ENCODE data around the gene CACNA1E.

Gene CACNA1E

DNA sequence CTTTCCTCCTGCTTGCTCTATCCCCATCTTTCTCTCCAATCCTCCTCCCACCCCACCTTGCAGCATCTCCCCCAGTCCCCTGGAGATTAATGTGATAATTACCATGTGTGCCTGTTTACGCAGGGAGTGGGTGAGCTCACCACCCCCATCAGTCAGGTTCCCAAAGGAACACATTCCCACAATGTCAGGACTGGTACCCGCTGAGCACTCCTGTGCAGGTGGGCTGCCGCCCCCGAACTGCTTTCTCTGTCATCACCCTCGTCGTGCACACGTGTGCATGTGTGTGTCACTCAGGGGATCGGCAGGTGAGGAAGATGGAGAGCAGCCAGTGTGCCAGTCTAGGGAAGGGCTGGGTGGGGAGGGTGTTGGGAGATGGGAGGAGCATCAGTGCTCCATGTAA lies 163.4 kb downstream of the CACNA1E start:
- no peak overlapping the region for H3K9ac ChIP-seq (ENCODE audit: low read depth, low read length, poor library complexity)
- no peak overlapping the region for H3K4me3 ChIP-seq (ENCODE audit: low read length in 2 of 2)
- no peak overlapping the region for H3K4ac ChIP-seq (ENCODE audit: low read length)
- H3K27ac ChIP-seq (replicated peaks; ENCODE audit: low read length), result no peak overlapping the region
- H3K23ac ChIP-seq (ENCODE audit: low read depth, low read length, poor library complexity), result no peak overlapping the region
- no peak overlapping the region for H3K14ac ChIP-seq (ENCODE audit: low read length)
- no peaks in the 10 kb centered on the region for H3K79me1 ChIP-seq (ENCODE audit: low read depth, low read length)
- no peak overlapping the region for H3K4me2 ChIP-seq (ENCODE audit: insufficient read depth, low read length, poor library complexity, severe bottlenecking)
- peaks cover 0 to 4% of the 10 kb centered on the region in 2 donors for H3K4me1 ChIP-seq (ENCODE audit: control insufficient read depth in 2 of 2, insufficient read depth in 1 of 2, low read depth in 1 of 2, low read length in 2 of 2)
- no CpG with 5 or more reads among the region's 8 CpGs for WGBS, 2 donors (ENCODE audit: extremely low coverage in 2 of 2, insufficient read length in 2 of 2, insufficient replicate concordance in 1 of 2)
- peaks cover 0 to 6% (median 0%) of the 10 kb centered on the region in 3 experiments for H3K27me3 ChIP-seq (ENCODE audit: control insufficient read depth in 3 of 3, insufficient read depth in 3 of 3, low read depth in 1 of 3, low read length in 3 of 3)
- no peak overlapping the region for H2AFZ ChIP-seq (ENCODE audit: low read length)
- no peaks in the 10 kb centered on the region for H3K9me3 ChIP-seq (replicated peaks in 1 of 2; ENCODE audit: control insufficient read depth in 2 of 2, insufficient read depth in 1 of 2, low read depth in 1 of 2, low read length in 2 of 2)
- H3K36me3 ChIP-seq (replicated peaks in 1 of 2; ENCODE audit: control insufficient read depth in 2 of 2, insufficient read depth in 2 of 2, low read length in 2 of 2), result no peaks in the 10 kb centered on the region
- DNase-seq (ENCODE audit: low spot score), result no peak
- H2BK15ac ChIP-seq (ENCODE audit: low read length), result no peak overlapping the region
- H2AK5ac ChIP-seq (ENCODE audit: low read depth, low read length), result no peak overlapping the region
- H2BK5ac ChIP-seq (ENCODE audit: low read length), result peak overlapping the region; percentile 69
- H2BK12ac ChIP-seq (ENCODE audit: low read length), result no peak overlapping the region
- H3K18ac ChIP-seq (ENCODE audit: low read length), result peak overlapping the region; percentile 20
- no peak overlapping the region for H4K91ac ChIP-seq (ENCODE audit: low read depth, low read length, poor library complexity)
- H4K8ac ChIP-seq (ENCODE audit: low read depth, low read length), result no peak overlapping the region
- H2BK120ac ChIP-seq (ENCODE audit: low read depth, low read length), result no peak overlapping the region

DNA sequence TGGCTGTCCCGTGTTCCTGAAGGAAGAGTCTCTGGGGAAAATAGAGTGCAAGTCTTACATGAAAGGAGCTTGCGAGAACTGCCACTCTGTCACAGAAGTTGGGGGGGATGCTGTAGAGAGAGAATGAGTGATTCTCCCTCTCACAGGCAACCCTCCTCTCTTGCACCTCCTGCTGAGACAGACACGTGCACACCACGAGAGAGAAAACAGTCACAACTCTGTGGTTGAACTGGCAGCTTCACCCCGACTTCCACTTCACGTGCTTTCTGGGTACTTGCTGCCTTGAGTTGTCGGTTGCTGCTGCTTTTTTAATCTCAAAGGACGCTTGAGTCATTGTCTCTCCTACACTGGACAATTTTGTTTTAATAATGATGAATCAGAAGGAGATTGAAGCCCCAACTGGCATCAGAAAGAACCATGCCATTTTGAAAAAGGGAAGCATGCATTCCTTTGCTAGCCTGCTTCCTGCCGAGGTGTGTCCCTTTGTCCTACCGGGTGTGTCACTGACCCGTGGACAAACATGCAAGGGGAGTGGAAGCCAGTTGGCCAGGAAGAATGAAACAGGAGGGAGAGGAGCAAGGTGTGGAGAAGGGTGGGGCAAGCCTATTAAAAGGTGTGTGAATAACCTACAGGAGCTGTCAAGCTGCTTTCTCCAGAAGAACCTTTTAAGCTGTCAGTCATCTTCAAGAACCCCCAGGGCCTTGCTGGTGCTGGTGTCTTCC lies 164.2 kb downstream of the CACNA1E start:
- H3K4ac ChIP-seq (ENCODE audit: low read length), result no peak overlapping the region
- H3K18ac ChIP-seq (ENCODE audit: low read length), result peak overlapping the region; percentile 36
- no peak overlapping the region for H2BK12ac ChIP-seq (ENCODE audit: low read length)
- H3K14ac ChIP-seq (ENCODE audit: low read length), result no peak overlapping the region
- no peaks in the 10 kb centered on the region for H3K36me3 ChIP-seq (replicated peaks in 1 of 2; ENCODE audit: control insufficient read depth in 2 of 2, insufficient read depth in 2 of 2, low read length in 2 of 2)
- no peak overlapping the region for H4K8ac ChIP-seq (ENCODE audit: low read depth, low read length)
- no peak overlapping the region for H2BK15ac ChIP-seq (ENCODE audit: low read length)
- H3K27ac ChIP-seq (replicated peaks; ENCODE audit: low read length), result no peak overlapping the region
- no peak overlapping the region for H2AFZ ChIP-seq (ENCODE audit: low read length)
- no peak overlapping the region for H3K4me2 ChIP-seq (ENCODE audit: insufficient read depth, low read length, poor library complexity, severe bottlenecking)
- H3K9me3 ChIP-seq (replicated peaks in 1 of 2; ENCODE audit: control insufficient read depth in 2 of 2, insufficient read depth in 1 of 2, low read depth in 1 of 2, low read length in 2 of 2), result no peaks in the 10 kb centered on the region
- peak overlapping the region; percentile 69 for H2BK5ac ChIP-seq (ENCODE audit: low read length)
- no peak overlapping the region for H3K23ac ChIP-seq (ENCODE audit: low read depth, low read length, poor library complexity)
- WGBS, 2 donors (ENCODE audit: extremely low coverage in 2 of 2, insufficient read length in 2 of 2, insufficient replicate concordance in 1 of 2), result no CpG with 5 or more reads among the region's 11 CpGs
- H4K91ac ChIP-seq (ENCODE audit: low read depth, low read length, poor library complexity), result no peak overlapping the region
- H2BK120ac ChIP-seq (ENCODE audit: low read depth, low read length), result no peak overlapping the region
- H3K4me3 ChIP-seq (ENCODE audit: low read length in 2 of 2), result no peak overlapping the region
- peaks cover 0 to 4% of the 10 kb centered on the region in 2 donors for H3K4me1 ChIP-seq (ENCODE audit: control insufficient read depth in 2 of 2, insufficient read depth in 1 of 2, low read depth in 1 of 2, low read length in 2 of 2)
- H3K79me1 ChIP-seq (ENCODE audit: low read depth, low read length), result no peaks in the 10 kb centered on the region
- DNase-seq (ENCODE audit: low spot score), result no peak
- H3K9ac ChIP-seq (ENCODE audit: low read depth, low read length, poor library complexity), result no peak overlapping the region
- no peak overlapping the region for H2AK5ac ChIP-seq (ENCODE audit: low read depth, low read length)
- peaks cover 0 to 6% (median 0%) of the 10 kb centered on the region in 3 experiments for H3K27me3 ChIP-seq (ENCODE audit: control insufficient read depth in 3 of 3, insufficient read depth in 3 of 3, low read depth in 1 of 3, low read length in 3 of 3)

DNA sequence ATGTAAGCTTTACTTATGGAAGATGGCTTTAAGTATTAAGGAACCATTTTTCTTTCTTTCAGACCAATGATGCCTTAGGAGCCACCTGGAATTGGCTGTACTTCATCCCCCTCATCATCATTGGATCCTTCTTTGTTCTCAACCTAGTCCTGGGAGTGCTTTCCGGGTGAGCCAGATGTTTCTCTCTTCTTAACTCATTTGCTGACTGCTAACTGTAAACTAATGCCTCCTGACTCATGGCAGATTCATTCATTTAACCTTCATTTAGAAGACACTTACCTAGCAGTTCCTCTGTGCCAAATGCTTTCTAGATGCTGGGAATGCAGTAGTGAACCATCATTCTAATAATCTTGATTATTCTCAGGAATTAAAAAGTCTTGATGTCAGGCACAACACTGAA lies 168.0 kb downstream of the CACNA1E start:
- no peaks in the 10 kb centered on the region for H3K36me3 ChIP-seq (replicated peaks in 1 of 2; ENCODE audit: control insufficient read depth in 2 of 2, insufficient read depth in 2 of 2, low read length in 2 of 2)

DNA sequence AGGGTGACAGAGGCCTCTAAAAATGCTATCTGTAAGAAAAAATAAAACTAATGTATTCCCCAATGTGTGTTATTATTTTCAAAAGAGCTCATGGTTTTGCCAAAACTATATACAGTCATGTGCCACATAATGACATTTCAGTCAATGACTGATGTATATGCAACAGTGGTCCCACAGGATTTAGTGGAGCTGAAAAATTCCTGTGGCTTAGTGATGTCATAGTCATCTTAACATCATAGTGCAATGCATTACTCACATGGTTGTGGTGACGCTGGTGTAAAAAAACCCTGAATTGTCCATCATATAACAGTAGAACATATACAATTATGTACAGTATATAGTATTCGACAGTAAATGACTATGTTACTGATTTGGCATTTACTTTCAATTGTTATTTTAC lies 172.4 kb downstream of the CACNA1E start:
- H2BK120ac ChIP-seq (ENCODE audit: low read depth, low read length), result no peak overlapping the region
- H3K9me3 ChIP-seq (replicated peaks in 1 of 2; ENCODE audit: control insufficient read depth in 2 of 2, insufficient read depth in 1 of 2, low read depth in 1 of 2, low read length in 2 of 2), result peaks cover 0 to 2% of the 10 kb centered on the region in 2 donors
- H3K4me3 ChIP-seq (ENCODE audit: low read length in 2 of 2), result no peak overlapping the region
- H3K18ac ChIP-seq (ENCODE audit: low read length), result no peak overlapping the region
- no peak overlapping the region for H3K23ac ChIP-seq (ENCODE audit: low read depth, low read length, poor library complexity)
- no peak overlapping the region for H3K9ac ChIP-seq (ENCODE audit: low read depth, low read length, poor library complexity)
- no peak overlapping the region for H4K8ac ChIP-seq (ENCODE audit: low read depth, low read length)
- H2AFZ ChIP-seq (ENCODE audit: low read length), result no peak overlapping the region
- DNase-seq (ENCODE audit: low spot score), result no peak
- H3K4me2 ChIP-seq (ENCODE audit: insufficient read depth, low read length, poor library complexity, severe bottlenecking), result no peak overlapping the region
- no peak overlapping the region for H4K91ac ChIP-seq (ENCODE audit: low read depth, low read length, poor library complexity)
- no peaks in the 10 kb centered on the region for H3K36me3 ChIP-seq (replicated peaks in 1 of 2; ENCODE audit: control insufficient read depth in 2 of 2, insufficient read depth in 2 of 2, low read length in 2 of 2)
- no peak overlapping the region for H2AK5ac ChIP-seq (ENCODE audit: low read depth, low read length)
- H3K27ac ChIP-seq (replicated peaks; ENCODE audit: low read length), result no peak overlapping the region
- H3K14ac ChIP-seq (ENCODE audit: low read length), result no peak overlapping the region
- H3K4me1 ChIP-seq (ENCODE audit: control insufficient read depth in 2 of 2, insufficient read depth in 1 of 2, low read depth in 1 of 2, low read length in 2 of 2), result peaks cover 0 to 4% of the 10 kb centered on the region in 2 donors
- H2BK5ac ChIP-seq (ENCODE audit: low read length), result no peak overlapping the region
- no peak overlapping the region for H2BK15ac ChIP-seq (ENCODE audit: low read length)
- no peaks in the 10 kb centered on the region for H3K27me3 ChIP-seq (ENCODE audit: control insufficient read depth in 3 of 3, insufficient read depth in 3 of 3, low read depth in 1 of 3, low read length in 3 of 3)
- WGBS, 2 donors (ENCODE audit: extremely low coverage in 2 of 2, insufficient read length in 2 of 2, insufficient replicate concordance in 1 of 2), result no CpG with 5 or more reads among the region's 2 CpGs
- H3K4ac ChIP-seq (ENCODE audit: low read length), result no peak overlapping the region
- no peaks in the 10 kb centered on the region for H3K79me1 ChIP-seq (ENCODE audit: low read depth, low read length)
- no peak overlapping the region for H2BK12ac ChIP-seq (ENCODE audit: low read length)

More for the DNA sequence above, 168.0 kb downstream of the CACNA1E start:
- H2AK5ac ChIP-seq (ENCODE audit: low read depth, low read length), result no peak overlapping the region
- H3K9ac ChIP-seq (ENCODE audit: low read depth, low read length, poor library complexity), result no peak overlapping the region
- no peak overlapping the region for H2AFZ ChIP-seq (ENCODE audit: low read length)
- H3K4me3 ChIP-seq (ENCODE audit: low read length in 2 of 2), result no peak overlapping the region
- H3K9me3 ChIP-seq (replicated peaks in 1 of 2; ENCODE audit: control insufficient read depth in 2 of 2, insufficient read depth in 1 of 2, low read depth in 1 of 2, low read length in 2 of 2), result peaks cover 0 to 2% of the 10 kb centered on the region in 2 donors
- H3K4me2 ChIP-seq (ENCODE audit: insufficient read depth, low read length, poor library complexity, severe bottlenecking), result no peak overlapping the region
- no peak overlapping the region for H3K27ac ChIP-seq (replicated peaks; ENCODE audit: low read length)
- WGBS, 2 donors (ENCODE audit: extremely low coverage in 2 of 2, insufficient read length in 2 of 2, insufficient replicate concordance in 1 of 2), result no CpG with 5 or more reads among the region's 1 CpG
- H2BK15ac ChIP-seq (ENCODE audit: low read length), result no peak overlapping the region
- H4K91ac ChIP-seq (ENCODE audit: low read depth, low read length, poor library complexity), result no peak overlapping the region
- no peaks in the 10 kb centered on the region for H3K79me1 ChIP-seq (ENCODE audit: low read depth, low read length)
- no peak overlapping the region for H2BK12ac ChIP-seq (ENCODE audit: low read length)
- no peak overlapping the region for H4K8ac ChIP-seq (ENCODE audit: low read depth, low read length)
- H2BK120ac ChIP-seq (ENCODE audit: low read depth, low read length), result no peak overlapping the region
- no peak for DNase-seq (ENCODE audit: low spot score)
- no peak overlapping the region for H2BK5ac ChIP-seq (ENCODE audit: low read length)
- no peaks in the 10 kb centered on the region for H3K27me3 ChIP-seq (ENCODE audit: control insufficient read depth in 3 of 3, insufficient read depth in 3 of 3, low read depth in 1 of 3, low read length in 3 of 3)
- no peak overlapping the region for H3K18ac ChIP-seq (ENCODE audit: low read length)
- peaks cover 0 to 4% of the 10 kb centered on the region in 2 donors for H3K4me1 ChIP-seq (ENCODE audit: control insufficient read depth in 2 of 2, insufficient read depth in 1 of 2, low read depth in 1 of 2, low read length in 2 of 2)
- no peak overlapping the region for H3K23ac ChIP-seq (ENCODE audit: low read depth, low read length, poor library complexity)
- H3K14ac ChIP-seq (ENCODE audit: low read length), result no peak overlapping the region
- H3K4ac ChIP-seq (ENCODE audit: low read length), result no peak overlapping the region

Data from neuronal stem cell (in vitro differentiated cells).